KOPT-K1 (cell line): ENCODE data around the gene RPL9.
"Not testable (repeated sequence)": the region's sequence is repeated elsewhere in the genome, so short reads cannot be mapped to it uniquely, and the experiment has no call there.

Source experiments
- H3K27ac ChIP-seq: fragments of 200-600 bp; sonication (generic); 2 replicates; pipeline ENCODE4 v1.5.1; 2016; ENCODE audit warnings: antibody characterized with exemption, mild to moderate bottlenecking, low read depth, low read length; ENCODE audit not compliant: poor library complexity, severe bottlenecking
- H3K36me3 ChIP-seq: fragments of 200-600 bp; sonication (generic); 2 replicates; pipeline ENCODE4 v1.5.1; 2017; ENCODE audit warnings: antibody characterized with exemption, mild to moderate bottlenecking, low read length, moderate library complexity; ENCODE audit not compliant: insufficient read depth
- H3K9me3 ChIP-seq: fragments of 200-600 bp; sonication (generic); 2 replicates; pipeline ENCODE4 v1.5.1; 2017; ENCODE audit warnings: antibody characterized with exemption, low read length, mild to moderate bottlenecking; ENCODE audit not compliant: insufficient read depth, poor library complexity, severe bottlenecking

The RPL9 gene

DNA sequence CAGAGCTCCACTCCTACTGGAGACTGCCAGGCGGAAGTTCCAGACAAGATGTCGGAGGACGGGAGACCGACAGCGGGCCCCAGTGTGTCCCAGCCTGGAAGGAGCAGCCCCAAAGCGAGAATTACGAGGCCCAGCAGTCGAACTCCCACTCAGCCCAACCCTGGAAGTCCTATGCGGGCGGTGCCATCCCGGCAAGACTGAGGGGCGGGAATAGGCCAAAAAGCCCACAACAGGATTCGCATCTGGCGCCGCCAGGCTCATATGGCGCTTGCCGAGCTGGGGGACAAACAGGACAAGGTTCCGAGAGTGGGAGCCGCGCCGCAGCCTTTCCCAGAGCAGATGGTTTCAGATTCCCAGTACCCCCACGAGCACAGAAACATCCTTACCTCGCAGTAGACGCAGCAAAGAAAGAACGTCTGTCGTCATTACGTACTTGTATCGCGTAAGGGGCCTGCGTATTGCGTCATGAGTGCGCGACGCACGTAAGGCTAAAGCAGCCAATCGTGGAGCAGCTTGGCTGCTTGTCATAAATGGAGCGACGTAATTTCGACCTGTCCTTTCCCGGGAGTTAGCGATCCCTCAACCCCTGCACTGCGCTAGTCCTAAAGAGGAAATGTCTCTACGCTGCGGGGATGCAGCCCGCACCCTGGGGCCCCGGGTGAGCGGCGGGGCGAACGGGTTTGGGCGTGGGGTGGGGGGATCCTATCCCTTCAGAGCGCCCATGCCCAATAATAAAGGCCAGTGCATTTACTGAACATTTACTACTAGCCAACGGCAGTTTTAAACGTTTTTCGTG lies at the start of gene RPL9, which contains the start of gene LIAS:
Gene RPL9, minus strand, starts transcription at position 418 of the 796 bp plus-strand sequence. CDS start 483 bp downstream, outside the sequence.
Gene LIAS, plus strand, starts transcription at position 552 of the 796 bp plus-strand sequence. Its CDS starts 62 bp downstream, at position 614.
- no peaks in the 10 kb centered on the region for H3K9me3 ChIP-seq
- peaks cover 66% of the 10 kb centered on the region for H3K36me3 ChIP-seq
- H3K27ac ChIP-seq = peak within 1 kb of the TSS; percentile 82

DNA sequence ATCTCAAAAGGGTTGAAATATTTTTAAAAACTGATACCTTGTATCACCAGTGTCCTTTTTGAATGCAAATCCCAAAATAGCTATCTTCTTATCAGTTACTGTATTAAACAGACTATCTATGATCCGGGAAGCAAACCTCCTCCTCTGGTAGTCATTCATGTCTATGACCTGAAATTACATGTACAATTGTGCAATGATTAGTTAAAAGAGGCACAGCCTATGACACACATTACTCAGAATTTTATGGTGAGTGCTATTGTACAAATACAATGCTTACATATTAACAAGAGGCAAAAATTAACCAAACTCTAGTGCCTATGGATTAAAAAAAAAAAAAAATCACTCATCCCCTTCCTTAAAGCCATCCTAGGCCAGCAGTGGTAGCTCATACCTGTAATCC lies 46.9 kb upstream of the RPL9 start:
- Histone ChIP-seq H3K27ac (no peak overlapping the region), H3K9me3 (no peaks in the 10 kb centered on the region), H3K36me3 (peaks cover 39% of the 10 kb centered on the region)

DNA sequence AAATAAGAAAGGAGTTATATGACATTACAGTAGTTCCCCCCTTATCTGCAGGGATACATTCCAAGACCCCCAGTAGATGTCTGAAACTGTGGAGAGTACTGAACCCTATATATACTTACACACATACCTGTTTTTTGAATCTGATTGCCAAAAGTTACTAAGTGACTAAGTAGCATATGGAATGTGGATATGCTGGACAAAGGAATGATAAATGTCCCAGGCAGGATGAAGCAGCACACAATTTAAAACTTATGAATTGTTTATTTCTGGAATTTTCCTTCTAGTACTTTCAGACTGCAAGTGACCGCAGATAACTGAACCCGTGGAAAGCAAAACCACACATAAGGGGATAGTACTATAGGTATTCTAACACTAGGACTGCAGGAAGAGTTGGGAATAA lies 45.8 kb upstream of the RPL9 start:
- H3K27ac ChIP-seq = no peak overlapping the region
- H3K9me3 ChIP-seq = no peaks in the 10 kb centered on the region
- H3K36me3 ChIP-seq = peaks cover 35% of the 10 kb centered on the region

DNA sequence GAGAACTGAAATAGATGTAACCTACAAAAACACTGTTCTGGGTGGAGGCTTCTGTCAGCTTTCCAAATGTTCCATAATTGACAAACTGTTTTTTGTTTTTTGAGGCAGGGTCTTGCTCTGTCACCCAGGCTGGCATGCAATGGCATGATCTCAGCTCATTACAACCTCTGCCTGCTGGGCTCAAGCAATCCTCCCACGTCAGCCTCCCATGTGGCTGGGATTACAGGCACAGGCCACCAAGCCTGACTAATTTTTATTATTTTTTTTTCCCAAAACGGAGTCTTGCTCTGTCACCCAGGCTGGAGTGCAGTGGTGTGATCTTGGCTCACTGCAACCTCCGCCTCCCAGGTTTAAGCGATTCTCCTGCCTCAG lies 43.9 kb upstream of the RPL9 start:
- H3K9me3 ChIP-seq, H3K27ac ChIP-seq: not testable (repeated sequence)
- H3K36me3 ChIP-seq = peaks cover 20% of the 10 kb centered on the region; the same call in 1 of the 2 replicates

DNA sequence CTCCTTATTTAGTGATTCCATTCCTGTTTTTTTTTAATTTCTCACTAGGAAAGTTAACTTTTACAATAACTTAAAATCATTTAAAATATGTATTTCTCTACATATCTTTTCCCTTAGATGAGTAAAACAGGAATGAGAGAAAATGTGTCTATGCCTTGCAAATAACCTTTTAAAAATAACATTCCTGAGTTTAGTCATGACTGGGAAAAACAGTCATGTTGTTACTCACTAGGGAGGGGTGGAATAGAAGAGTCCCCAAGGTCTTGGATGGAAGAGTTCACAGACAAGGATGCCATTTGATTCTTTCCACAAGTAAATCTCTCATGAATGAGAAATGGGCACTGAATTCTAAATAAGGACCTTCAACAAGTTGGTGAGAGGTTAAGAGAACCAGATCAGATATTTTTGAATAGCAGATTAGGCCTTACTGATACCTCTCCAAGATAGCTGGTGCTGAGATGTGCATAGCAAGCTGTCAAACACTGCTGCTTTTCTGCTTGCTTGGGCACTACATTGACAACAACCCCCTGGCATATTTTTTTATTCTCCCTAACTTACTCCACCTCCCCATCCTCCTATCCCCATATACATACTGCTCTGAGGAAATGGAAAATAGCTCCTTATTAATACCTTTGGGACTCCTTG lies 43.4 kb upstream of the RPL9 start:
- no peak overlapping the region for H3K27ac ChIP-seq
- H3K36me3 ChIP-seq = peaks cover 18% of the 10 kb centered on the region; the same call in 1 of the 2 replicates

DNA sequence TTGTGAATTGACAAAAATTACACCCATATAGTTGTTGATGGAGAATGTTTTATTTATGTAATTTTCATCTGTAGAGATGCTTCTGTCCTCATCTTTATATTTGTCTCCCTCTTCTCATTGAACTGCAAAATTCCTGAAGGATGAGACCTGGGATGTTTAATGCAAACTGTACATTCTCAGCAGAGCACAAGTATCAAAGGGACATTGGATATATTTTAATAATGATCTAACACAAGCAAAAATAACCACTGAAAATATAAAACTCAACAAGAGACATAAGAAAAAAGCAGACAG lies 40.0 kb upstream of the RPL9 start:
- Histone ChIP-seq H3K36me3 (peaks cover 2% of the 10 kb centered on the region; the same call in 1 of the 2 replicates), H3K9me3 (no peaks in the 10 kb centered on the region), H3K27ac (no peak overlapping the region)

More for the DNA sequence above, 43.4 kb upstream of the RPL9 start:
- no peaks in the 10 kb centered on the region for H3K9me3 ChIP-seq

DNA sequence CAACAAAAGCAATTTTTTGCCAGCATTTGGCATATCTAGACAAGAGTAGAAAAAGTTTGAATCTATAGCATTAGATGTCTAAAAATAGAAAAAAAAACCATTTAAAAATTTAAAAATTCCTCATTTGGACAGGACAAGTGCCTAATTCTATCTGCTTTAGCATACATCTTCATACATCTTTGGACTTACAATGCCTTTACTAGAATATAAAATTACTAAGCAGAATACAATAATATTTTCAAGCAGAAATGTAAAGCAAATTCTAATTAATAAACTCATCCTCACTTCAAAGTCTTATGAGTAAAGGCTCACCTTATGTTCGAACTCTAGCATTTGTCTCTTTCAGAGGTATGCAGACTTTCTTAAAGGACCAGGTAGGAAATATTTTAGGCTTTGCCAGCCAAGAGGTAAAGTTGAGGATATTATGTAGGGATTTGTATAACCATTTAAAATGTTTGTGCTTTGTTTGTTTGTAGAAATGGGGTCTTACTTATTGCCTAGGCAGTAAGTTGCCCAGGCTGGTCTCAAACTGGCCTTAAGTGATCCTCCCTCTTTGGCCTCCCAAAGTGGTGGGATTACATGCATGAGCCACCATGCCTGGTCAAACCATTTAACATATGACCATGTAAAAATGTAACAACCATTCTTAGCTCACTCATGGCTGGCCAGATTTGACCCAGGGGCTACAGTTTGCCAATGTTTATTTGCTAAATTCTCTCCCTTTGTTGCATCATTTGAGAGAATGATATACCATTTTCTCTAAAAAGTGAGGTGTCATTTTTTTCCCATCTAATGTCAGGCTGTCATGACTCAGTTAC lies 39.4 kb upstream of the RPL9 start:
- Histone ChIP-seq H3K36me3 (no peaks in the 10 kb centered on the region; the same call in 1 of the 2 replicates), H3K27ac (no peak overlapping the region), H3K9me3 (no peaks in the 10 kb centered on the region)

DNA sequence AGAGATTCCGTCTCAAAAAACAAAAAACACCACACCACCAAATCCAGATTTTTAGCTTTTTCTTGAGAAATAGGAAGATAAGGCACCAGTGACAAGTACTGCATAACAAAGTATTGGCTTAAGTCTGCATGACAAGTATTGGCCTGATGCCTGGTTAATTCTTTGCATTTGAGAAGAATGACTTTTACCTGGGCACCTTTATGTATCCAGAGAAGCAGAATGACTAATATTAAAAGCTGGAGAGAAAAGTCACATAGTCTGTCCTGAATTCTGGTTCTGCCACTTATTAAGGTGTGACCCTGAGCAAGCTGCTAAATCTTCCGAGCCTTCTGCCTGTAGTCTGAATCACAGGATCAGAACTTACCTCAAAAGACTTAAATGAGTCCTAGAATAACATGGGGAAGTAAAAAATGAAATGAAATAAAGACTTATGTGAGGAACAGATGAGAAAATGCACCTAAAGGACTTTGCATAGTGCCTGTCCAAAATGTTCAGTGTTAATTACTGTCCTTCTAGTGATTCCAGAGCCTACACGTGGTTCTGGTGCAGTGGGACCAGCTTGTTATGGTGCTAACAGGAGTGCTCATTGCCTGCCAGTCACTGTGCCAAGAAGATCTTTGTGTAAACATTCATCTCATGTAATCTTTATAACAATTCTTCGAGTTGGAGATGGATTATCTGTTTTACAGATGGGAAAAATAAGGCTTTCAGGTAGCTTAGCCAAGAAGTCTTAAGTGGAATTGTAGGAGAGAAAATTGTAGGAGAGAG lies 36.9 kb upstream of the RPL9 start:
- H3K27ac ChIP-seq = no peak overlapping the region
- H3K36me3 ChIP-seq = no peaks in the 10 kb centered on the region
- H3K9me3 ChIP-seq = no peaks in the 10 kb centered on the region

DNA sequence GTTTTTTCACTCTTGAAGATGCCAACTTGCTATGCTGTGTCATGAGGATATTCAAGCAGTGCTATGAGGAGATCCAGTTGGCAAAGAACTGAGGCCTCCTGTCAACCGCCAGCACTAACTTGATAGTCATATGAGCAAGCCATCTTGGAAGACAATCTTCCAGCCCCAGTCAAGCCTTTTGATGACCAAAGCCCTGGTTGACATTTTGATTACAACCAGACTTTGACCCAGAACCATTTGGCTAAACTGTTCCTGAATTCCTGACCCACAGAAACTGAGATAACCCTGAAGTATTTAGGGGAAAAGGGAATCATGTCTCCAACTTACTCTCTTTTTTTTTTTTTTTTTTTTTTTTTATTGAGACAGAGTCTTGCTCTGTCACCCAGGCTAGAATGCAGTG lies 35.6 kb upstream of the RPL9 start:
- no peaks in the 10 kb centered on the region for H3K36me3 ChIP-seq
- H3K9me3 ChIP-seq = no peaks in the 10 kb centered on the region
- H3K27ac ChIP-seq = no peak overlapping the region

DNA sequence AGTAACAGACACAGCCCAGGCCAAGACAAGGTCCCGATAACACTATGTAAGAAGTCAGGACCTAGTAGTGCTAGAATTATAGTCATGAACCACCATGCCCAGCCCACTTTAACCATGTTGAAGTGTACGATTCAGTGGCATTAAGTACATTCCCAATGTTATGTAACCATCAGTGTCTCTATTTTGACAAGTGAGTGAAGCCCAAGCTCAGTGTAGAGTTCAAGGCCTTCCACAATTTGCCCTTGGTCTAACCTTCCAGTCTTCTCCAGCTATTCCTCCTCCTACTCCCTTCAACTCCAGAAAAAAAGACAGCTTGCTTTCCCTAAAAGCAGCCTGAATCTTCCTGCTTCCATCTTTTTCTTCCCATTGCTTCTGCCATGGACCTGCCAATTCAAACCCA lies 31.6 kb upstream of the RPL9 start:
- Histone ChIP-seq H3K9me3 (no peaks in the 10 kb centered on the region), H3K36me3 (no peaks in the 10 kb centered on the region), H3K27ac (no peak overlapping the region)

DNA sequence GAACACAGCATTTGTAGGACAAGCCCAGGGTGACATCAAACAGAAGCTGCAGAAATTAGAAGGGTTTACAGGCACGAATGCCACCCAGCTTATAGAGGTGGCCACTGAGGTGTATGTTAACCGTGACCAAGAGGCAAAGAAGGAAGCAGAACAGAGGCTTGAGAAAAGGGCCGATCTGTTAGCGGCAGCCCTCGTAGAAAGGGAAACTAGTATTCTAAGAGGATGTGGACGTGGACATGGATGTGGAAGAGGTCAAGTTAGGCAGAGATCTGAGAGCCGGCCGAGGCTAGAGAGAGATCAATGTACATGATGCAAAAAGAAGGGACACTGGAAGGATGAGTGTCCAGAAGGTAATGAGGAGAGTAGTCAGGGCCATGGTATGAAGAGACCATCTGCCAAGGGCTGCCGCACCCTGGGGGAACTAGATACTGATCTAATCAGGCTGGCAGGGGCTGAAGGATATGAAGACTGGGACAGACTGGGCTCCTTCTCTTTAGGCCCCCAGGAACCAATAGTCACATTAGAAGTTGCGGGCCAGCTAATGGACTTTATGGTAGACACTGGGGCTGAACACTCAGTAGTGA lies 27.6 kb upstream of the RPL9 start:
- peaks cover 7% of the 10 kb centered on the region for H3K9me3 ChIP-seq
- no peak overlapping the region for H3K27ac ChIP-seq
- H3K36me3 ChIP-seq = no peaks in the 10 kb centered on the region

DNA sequence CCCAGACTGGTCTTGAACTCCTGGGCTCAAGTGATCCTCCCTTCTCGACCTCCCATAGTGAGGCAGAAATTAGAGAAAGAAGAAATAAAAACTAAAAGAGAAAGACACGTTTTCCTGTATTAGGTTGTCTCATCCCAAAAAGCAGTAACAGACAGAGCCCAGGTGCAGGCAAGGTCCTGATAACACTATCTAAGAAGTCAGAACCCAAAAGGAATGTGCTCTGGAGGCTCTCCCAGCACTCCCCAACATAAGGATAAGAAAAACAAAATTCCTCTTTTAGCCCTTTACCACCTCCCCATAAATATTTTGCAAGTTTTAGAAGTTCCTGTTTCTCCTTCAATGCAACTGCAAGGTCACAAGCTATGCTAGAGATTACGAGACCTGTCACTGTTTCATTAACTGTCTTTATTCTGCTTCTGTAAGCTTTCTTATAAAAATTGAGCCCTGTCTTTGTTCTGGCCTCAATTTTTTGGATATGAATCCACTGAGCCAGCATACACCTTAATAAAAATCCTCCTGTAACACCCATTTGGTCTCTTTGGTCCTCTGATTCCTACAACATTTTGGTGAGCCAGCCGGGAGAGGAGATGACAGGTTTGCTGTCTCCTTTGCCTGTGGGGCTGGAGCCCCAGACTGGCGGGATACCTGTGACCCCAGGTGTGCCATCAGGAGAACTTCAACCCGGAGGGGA lies 26.0 kb upstream of the RPL9 start:
- Histone ChIP-seq H3K36me3 (no peaks in the 10 kb centered on the region), H3K9me3 (peaks cover 7% of the 10 kb centered on the region), H3K27ac (no peak overlapping the region)

DNA sequence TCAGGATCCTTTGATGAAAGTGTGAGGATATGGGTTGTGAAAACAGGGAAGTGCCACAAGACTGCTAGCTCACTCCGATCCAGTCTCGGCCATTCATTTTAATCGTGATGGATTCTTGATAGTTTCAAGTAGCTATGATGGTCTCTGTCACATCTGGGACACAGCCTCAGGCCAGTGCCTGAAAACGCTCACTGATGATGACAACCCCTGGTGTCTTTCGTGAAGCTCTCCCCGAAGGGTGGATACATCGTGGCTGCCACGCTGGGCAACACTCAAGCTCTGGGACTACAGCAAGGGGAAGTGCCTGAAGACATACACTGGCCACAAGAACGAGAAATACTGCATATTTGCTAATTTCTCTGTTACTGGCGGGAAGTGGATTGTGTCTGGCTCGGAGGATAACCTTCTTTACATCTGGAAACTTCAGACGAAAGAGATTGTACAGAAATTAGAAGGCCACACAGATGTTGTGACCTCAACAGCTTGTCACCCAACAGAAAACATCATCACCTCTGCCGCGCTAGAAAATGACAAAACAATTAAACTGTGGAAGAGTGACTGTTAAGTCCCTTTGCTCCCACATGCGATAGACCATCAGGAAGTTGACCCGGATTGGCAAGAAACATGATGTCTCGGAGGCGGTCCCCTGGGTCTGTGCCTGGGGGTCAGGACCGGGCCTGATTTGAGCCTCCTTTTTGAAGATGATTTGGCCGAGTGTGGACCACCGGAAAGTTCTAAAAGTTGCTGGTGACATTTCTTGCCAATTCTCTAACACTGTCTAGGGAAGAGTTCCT lies 22.4 kb upstream of the RPL9 start:
- H3K27ac ChIP-seq = no peak overlapping the region
- H3K36me3 ChIP-seq = peaks cover 18% of the 10 kb centered on the region
- peaks cover 7% of the 10 kb centered on the region for H3K9me3 ChIP-seq
